Measurements from ENCODE around the gene EXTL1. TPM values are rescaled to one million over a fixed set of nuclear protein-coding genes. Genes with fewer than 3 reads are reported as not detected.

EXTL1 gene
- polyA plus RNA-seq, 4 donors: 1.3 to 2.4 (median 1.7) TPM

DNA sequence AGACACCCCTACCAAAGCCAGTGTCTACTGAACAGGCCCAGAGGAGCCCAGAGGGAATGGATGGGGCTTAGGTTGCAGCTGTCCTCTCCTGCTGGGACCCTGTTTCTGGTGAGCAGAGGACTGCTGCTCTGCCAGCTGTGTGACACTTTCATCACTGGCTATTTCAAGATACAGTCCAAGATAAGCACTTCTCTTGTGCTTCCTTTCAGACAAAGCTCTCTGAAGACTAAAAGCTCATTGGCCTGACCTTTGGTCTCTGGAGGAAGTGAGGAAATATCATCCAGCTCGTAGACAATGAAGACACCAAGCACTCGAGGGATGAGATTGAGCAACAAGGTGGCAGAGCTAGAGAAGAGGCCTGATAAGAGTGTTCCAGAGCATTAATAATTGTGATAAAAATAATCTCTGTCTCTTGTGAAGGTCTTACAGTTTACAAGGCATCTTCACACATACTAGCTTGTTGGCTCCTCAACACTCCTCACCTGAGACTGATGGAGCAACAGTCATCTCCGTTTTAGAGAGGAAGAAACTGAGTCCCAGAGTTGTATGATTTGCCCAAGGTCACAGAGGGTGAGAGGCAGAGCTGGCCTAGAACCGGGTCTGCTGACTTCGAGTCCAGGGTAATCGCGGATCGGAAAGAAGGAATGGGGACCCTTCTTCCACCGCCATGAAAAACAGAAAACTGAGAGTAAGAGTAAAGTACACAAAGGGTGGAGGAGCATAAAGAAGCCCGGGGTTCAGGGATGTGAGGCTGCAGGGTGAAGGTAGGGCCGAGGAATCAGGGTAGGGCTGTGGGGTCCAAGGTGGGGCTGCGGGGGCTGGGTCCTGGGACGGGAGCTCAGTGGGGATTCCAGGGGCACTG, 24.4 kb upstream of the EXTL1 start:
- DNase-seq (ENCODE audit: low read depth in 4 of 4, low spot score in 2 of 4): no peak

DNA sequence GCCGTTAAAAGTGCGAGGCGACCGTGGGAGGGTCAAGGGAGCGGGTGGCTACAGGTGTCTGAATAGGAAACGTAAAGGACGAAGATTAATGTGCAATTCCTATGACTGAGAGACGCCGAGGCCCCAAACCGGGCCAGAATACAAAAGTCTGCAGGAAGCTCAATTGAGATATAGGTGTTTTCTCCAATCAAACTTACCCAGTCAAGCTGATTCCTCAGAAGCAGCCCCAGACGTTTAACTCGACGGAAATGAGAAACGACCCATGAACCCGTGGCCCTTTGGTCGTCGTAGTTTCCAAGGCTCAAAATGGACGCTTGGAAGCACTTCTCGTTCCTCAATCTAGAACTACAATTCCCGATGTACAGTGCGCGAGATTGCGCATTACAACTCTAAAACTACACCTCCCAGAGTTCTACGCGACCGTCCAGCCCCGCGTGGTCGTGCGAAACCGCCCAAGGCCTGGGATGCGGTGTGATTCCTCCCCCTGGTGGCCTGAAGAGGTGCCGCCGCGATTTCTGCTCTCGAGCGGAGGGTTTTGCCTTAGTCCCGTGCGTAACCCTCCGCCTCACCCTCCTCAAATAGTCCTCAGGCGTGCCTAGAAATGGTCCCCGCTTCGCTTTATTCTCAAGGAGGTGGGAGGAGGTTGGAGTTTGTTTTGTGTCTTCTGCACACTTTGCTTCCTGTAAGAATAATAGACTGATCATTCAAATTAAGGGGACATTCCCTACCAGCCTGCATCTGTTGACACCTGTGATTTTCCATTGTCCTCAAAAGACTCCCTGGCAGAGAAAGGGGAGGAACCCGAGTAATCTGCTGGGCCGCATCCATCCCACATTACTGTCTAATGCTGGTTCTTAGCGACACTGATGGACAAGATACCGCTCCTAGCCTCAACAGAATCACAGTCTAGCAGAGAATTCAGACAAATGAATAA, 23.5 kb upstream of the EXTL1 start, which contains the start of gene PAFAH2:
Gene PAFAH2, minus strand, starts transcription at position 236 of the 934 bp plus-strand sequence. CDS start 7,247 bp downstream, outside the sequence.
- DNase-seq (ENCODE audit: low read depth in 4 of 4, low spot score in 2 of 4): peak; percentile 97 to 100 (median 98)

DNA sequence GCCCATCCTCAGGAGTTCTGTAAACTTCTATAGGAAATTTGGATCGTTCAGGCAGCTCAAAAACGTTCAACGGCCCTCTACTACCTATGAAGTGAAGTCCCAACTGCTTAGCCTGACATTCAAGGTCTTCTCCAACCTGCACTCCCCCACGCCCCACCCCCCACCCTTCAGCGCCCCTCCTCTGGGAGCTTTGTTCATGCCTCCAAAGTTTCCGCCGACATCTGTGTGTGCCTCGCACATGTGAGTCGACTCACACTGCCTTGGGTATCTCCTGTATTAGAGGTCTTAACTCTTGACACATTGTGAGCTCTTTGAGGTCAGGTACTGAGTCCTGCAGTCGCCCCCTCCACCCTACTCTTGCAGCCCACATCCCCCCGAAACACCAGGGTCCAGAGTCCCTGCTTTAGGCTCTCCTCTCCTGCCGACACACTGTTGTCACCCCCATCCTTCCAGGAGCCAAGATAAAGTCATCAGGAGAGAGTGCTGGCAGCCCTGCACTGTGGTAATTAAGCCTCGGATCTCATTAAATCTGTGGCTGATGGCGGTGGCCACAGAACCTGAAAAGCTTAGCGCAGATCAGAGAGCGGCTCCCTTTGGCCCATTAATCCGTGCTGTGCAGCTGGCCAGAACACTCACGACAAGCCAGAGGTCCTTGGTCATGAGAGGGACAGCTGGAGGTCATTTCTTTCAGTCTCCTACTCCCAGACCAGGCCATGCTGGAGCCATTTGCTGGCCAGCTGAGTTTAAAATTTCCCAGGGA, 22.4 kb upstream of the EXTL1 start:
- DNase-seq (ENCODE audit: low read depth in 4 of 4, low spot score in 2 of 4): no peak

DNA sequence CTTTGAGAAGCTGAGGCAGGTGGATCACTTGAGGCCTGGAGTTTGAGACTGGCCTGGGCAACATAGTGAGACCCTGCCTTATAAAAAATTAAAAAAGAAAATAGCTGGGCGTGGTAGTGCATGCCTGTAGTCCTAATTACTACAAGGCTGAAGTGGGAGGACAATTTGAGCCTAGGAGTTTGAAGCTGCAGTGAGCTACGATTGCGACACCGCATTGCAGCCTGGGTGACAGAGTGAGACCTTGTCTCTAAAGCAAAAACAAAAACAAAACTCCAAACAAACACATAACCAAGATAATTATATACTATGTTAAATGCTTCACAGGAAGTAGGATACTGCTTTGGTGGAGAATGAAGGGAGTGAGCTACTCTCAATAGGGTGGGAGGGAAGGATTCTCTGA, 18.3 kb upstream of the EXTL1 start:
- no peak for DNase-seq (ENCODE audit: low read depth in 4 of 4, low spot score in 2 of 4)

DNA sequence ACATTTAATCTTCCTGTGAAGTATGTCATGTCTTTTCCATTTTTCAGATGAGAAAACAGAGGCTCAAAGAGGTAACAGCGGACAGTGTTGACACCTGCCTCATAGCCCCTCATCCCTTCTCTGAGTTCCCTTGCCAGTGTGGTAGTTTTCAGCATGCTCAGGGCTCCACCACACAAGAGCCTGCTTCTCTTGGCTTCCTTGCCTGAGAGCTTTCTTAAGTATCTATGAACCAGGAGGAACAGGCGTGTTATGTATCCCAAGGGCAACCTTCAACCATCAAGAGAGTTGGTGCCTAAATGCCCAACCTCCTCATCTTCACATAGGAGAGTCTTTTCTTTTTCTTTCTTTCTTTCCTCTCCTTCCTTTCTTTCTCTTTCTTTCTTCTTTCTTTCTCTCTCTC, 17.8 kb upstream of the EXTL1 start:
- no peak for DNase-seq (ENCODE audit: low read depth in 4 of 4, low spot score in 2 of 4)

DNA sequence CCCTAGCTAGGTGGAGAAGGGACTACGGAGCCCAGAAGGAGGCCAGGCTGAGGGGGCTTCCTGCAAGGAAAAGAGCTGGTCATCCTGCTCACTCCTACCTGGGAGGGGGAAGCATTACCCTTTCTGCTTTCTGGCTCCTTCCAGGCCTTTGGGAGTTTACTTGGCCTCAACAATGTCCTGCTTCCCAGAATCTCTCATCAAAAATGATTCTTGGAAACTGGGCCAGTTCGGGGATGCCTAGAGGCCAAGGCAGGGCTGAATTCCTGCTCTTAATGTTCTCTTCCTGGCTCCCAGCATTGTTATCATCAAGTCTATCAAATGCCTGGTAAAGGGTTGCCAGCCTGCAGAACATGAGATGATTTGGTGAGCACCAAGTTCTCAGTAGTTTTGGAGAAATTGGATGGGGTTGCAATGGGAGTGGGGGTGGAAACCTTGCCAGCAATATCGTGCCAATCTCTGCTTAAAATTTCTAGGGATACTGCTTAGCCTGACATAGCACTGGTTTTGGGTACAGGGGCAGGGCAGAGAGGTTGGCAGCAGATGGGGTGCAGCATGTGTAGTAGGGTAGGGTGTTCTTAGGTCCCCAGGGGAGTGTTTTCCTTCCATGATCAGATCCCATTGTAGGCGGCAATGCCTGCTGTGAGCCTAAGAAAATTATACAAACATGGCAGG, 16.0 kb upstream of the EXTL1 start:
- DNase-seq (ENCODE audit: low read depth in 4 of 4, low spot score in 2 of 4): no peak

DNA sequence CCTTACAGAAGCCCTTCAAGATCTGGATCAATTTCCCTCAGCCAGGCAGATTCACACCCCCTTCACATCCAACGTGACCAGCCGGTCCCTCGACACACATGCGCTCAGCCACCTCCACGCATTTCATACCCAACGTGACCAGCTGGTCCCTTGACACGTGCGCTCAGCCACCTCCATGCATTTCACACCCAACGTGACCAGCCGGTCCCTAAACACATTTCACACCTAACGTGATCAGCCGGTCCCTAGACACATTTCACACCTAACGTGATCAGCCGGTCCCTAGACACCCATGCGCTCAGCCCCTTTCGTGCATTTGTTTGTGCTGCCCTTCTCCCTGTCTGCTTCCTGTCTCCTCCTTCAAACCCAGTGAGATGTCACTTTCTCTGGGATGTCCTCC, 14.9 kb upstream of the EXTL1 start:
- DNase-seq (ENCODE audit: low read depth in 4 of 4, low spot score in 2 of 4): no peak

DNA sequence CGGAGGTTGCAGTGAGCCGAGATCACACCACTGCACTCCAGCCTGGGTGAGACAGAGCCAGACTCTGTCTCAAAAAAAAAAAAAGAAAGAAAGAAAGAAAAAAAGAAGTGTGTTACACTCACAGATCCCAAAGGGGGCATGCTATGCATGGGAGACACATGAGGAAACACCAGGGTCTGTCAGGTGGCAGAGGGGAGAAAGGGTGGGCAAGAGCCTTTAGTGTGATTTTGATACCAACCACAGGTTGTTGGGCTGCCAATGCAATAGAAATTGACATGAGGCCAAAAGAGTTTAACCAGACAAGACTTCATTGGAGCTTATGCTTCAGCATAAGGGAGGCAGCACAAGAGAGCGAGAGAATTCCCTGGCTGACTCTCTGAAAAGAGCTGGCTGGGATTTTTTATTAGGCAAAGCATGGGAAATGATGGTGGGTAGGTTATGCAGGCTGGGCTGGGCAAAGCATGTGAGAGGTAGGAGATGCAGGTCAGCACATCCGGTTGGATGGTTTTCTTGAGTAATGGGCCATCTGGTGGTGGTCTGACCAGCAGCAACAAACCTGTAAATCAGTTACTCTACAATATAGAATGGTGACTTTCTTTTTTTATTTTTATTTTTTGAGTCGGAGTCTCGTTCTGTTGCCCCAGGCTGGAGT, 11.7 kb upstream of the EXTL1 start:
- no peak for DNase-seq (ENCODE audit: low read depth in 4 of 4, low spot score in 2 of 4)

DNA sequence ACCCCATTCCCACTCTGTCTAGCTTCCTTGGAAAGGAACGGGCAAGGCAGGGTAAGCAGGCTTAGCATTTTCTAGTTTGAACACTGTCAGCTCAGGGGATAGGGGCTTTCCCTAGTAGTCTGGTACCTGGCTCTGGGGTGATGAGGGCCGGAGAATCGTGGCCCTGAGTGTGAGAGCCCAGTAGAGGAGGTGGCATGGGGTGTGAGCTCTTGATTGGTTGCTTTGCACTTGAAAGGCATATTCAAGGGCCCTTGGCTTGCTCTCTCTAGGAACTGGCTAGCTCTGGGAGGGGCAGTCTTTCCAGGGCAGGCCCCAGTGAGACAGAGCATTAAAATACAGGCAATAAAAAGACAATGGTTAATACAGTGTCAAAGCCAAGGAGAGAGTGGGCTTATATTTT, 10.8 kb upstream of the EXTL1 start:
- DNase-seq (ENCODE audit: low read depth in 4 of 4, low spot score in 2 of 4): no peak

DNA sequence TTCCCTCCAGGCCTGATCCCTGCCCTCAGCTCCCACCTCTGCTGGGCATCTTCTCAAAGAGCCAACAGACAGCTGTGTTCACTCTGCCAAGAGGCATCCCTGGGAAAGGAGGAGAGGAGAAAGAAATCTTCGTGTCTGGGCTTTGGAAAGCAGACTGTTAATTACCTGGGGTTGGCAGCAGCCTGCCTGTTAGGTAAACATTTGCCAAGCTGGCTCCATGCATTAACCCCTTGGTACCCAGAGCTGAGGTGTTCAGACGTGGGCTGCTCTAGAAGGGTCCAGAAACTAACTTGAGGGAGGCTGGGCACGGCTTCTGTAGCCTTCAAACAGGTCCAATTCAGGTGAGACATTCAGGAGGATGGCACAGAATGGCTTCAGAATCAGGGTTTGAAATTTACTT, 8.7 kb upstream of the EXTL1 start:
- DNase-seq (ENCODE audit: low read depth in 4 of 4, low spot score in 2 of 4): no peak

DNA sequence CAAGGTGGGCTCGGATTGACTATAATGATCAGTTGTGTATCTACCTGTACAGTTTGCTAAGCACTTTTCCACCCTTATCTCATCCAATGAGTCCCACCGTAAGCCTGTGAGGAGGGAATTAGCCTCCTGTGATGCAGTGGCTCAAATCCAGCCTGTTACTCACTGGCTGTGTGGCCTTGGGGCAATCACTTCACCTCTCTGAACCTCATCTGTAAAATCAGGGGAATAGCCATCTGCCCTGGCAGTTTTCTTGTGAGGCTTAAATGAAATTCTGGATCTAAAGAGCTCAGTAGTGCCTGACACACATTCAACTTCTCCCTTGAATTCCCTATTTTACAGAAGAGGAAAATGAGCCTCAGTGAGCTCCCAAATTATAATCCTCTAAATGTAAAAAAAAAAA, 7.4 kb upstream of the EXTL1 start:
- no peak for DNase-seq (ENCODE audit: low read depth in 4 of 4, low spot score in 2 of 4)

DNA sequence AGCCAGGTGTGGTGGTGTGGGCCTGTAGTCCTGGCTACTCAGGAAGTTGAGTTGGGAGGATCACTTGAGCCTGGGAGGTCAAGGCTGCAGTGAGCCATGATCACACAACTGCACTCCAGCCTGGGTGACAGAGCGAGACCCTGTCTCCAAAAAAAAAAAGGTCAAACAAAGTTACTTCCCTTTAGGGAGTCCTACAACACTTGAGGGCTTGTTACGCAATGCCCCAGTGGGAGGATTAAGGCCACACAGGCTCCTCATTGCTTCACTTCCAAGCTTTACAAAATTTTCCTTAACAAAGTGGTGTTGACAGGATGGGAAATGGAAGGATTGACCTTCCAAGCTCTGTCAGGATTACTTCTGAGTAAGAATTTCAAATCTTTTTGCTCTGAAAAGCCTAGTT, 6.2 kb upstream of the EXTL1 start:
- DNase-seq (ENCODE audit: low read depth in 4 of 4, low spot score in 2 of 4): no peak

DNA sequence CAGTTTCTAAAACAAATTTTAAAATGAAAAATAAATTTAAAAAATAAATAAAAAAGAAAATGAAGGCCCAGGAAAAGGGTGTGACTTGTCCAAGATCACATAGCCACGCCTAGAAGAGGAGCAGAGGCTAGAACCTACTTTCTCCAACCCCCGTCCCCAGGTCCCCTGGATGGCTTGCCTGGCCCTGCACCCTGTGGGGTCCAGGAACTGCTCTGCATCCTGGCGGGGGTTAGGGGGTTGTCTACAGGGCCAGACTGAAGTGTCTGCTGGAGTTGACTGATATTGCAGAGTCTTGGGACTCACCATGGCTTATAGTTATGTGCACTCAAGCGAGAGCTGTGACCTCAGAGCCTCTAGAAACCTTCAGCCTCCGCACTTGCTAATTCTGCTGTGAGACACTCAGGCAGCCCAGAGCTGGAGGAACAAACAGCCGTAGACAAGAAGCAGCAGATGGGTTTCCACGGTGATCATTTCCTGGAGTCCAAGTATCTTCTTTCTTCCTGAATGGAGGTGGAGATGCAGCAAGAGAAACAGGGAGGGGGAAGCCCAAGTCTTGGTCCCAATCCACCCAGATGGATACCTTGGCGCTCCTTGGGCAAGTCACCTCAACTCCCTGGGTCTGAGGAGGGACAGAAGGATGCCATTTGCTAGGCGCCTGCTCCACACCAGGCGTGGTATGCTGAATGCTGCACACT, 5.2 kb upstream of the EXTL1 start:
- DNase-seq (ENCODE audit: low read depth in 4 of 4, low spot score in 2 of 4): no peak

DNA sequence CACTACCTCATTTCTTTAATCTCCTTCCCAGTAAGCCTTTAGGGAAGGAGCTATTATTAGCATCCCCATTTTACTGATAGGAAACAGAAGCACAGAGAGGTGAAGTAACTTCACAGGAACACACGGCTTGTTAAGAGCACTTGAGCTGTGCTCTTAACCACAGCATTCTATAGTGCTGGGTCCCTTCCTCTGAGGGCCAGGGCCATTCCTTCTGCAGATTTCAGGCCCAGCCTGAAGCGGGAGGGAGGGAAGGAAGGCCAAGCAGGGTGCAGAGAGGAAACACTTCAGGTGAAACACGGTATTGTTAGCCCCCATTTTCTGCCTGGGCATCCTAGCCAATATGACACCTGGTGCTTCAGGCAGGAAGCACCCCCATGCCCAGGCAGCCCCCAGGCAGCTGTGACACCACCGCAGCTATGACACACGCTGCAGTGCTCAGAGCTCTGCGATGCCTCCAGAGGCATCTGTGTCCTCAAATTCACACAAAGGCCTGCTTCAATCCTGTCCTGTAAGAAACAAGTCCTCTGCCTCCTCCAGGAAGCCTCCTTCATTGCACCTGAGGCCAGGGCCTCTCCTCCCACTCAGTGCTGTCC, 4.5 kb upstream of the EXTL1 start:
- DNase-seq (ENCODE audit: low read depth in 4 of 4, low spot score in 2 of 4): no peak

DNA sequence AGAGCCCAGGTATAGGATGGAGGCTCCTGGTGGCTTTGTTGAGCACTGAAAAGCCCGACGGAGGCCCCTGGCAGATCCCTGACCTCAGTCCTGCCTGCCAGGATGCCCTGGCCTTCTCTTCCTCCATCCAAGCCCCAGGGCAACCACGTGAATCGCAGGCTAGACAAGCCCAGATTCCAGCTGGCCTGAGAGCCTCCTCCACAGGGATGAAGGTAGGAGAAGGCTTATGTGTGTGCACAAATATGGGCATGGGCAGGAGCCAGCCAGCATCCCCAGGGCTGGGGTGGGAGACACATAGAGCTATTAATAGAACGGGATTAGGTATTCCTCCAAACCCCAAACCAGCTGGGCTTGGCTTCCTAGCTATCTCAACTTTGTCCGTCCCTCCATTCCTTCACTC, 4.0 kb upstream of the EXTL1 start:
- DNase-seq (ENCODE audit: low read depth in 4 of 4, low spot score in 2 of 4): no peak

DNA sequence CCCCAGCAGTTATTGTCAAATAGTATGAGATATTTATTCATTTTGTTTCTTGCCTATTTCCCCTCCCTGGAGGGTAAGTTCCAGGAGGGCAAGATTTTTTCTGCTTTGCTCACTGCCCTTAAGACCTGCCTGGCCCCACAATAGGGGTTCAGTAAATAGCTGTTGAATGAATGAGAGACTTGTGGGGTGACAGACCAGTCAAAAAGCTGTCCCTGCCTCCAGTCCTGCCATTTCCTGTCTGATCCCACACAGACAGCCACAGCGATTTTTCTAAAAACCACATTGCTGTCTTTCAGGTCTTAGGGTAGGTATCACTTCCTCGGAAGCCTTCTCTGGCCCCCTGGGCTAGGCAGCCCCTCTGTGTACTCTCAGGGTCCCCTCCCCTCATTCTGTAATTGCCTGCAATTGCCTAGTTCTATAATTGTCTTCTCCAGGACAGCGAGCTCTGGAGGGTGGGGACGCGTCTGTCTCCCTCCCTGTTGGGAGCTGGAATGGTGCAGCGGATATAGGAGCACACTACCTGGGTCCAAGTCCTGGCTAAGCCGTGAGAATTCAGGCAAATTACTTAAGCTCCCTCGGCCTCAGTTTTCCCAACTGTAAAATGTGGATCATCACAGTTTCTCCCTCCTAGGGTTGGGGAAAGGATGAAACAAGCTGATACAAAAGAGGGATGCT, 1.8 kb upstream of the EXTL1 start:
- DNase-seq (ENCODE audit: low read depth in 4 of 4, low spot score in 2 of 4): no peak

DNA sequence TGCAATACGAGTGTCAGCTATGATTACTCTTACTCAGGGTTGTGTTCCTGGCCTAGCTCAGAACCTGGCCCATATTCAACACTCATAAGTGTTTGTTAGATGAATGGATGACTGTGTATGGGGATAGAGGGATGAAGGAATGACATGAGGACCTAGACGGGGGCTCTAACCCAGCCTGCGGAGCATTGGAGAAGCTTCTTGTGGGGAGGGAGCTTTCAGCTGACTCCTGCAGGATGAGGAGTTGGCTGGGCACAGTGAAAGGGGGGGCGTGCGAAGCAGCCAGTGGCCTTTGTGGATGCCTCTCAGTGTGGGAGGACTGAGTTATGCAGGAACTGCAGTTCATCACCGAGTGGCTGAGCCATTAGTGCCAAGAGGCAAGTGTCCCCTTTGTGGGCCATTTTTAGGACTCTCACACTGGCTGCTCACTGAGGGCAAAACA, 1.2 kb upstream of the EXTL1 start:
- no peak for DNase-seq (ENCODE audit: low read depth in 4 of 4, low spot score in 2 of 4)
